Dendritic cell treated with granulocyte-macrophage colony-stimulating factor and Interleukin-4, amounts not matched to agents 40 ng/mL and 50 ng/mL, for 4 days (primary cell): ENCODE results near the gene PLXNA2.

Source experiments
- H3K27ac Mint-ChIP-seq: one replicate; pipeline ENCODE4 v1.8.0; 2022; ENCODE audit warnings: mild to moderate bottlenecking, mixed read lengths
- H3K27me3 Mint-ChIP-seq: one replicate; pipeline ENCODE4 v1.8.0; 2022; ENCODE audit warnings: mild to moderate bottlenecking, mixed read lengths
- H3K36me3 Mint-ChIP-seq: one replicate; pipeline ENCODE4 v1.8.0; 2022; ENCODE audit warnings: low read depth, mixed read lengths
- H3K4me1 Mint-ChIP-seq: one replicate; pipeline ENCODE4 v1.8.0; 2022; ENCODE audit warnings: low read depth, mixed read lengths
- H3K4me3 Mint-ChIP-seq: one replicate; pipeline ENCODE4 v1.8.0; 2022; ENCODE audit warnings: mild to moderate bottlenecking, moderate library complexity, mixed read lengths
- H3K9me3 Mint-ChIP-seq: one replicate; pipeline ENCODE4 v1.8.0; 2022; ENCODE audit warnings: mixed read lengths
- intact Hi-C: fragments of 100-400 bp; cut with micrococcal nuclease; formaldehyde crosslinking; loops from one replicate; pipeline ENCODE4 v1.15.0; 2022

PLXNA2 gene

GRCh38 chr1:208242146-208242545 is 2.0 kb downstream of the PLXNA2 start:
- Mint-ChIP-seq H3K9me3 (no peaks in the 10 kb centered on the region), H3K36me3 (peaks cover 8% of the 10 kb centered on the region), H3K27ac (no peak overlapping the region), H3K27me3 (peaks cover 59% of the 10 kb centered on the region), H3K4me1 (peaks cover 45% of the 10 kb centered on the region), H3K4me3 (no peak overlapping the region)
- intact Hi-C loops, result no loop called here

GRCh38 chr1:208241512-208241911 is 2.7 kb downstream of the PLXNA2 start:
- peaks cover 46% of the 10 kb centered on the region for H3K4me1 Mint-ChIP-seq
- peaks cover 8% of the 10 kb centered on the region for H3K36me3 Mint-ChIP-seq
- H3K4me3 Mint-ChIP-seq, result no peak overlapping the region
- no peaks in the 10 kb centered on the region for H3K9me3 Mint-ChIP-seq
- H3K27ac Mint-ChIP-seq, result no peak overlapping the region
- H3K27me3 Mint-ChIP-seq, result peaks cover 63% of the 10 kb centered on the region
- intact Hi-C loops, result no loop called here

- H3K9me3 Mint-ChIP-seq, result no peaks in the 10 kb centered on the region
- peaks cover 8% of the 10 kb centered on the region for H3K36me3 Mint-ChIP-seq
- no peak overlapping the region for H3K4me3 Mint-ChIP-seq
- H3K4me1 Mint-ChIP-seq, result peaks cover 53% of the 10 kb centered on the region
- peaks cover 62% of the 10 kb centered on the region for H3K27me3 Mint-ChIP-seq
- no peak overlapping the region for H3K27ac Mint-ChIP-seq
- intact Hi-C loops, result no loop called here
Measured at GRCh38 chr1:208240662-208241355, 3.4 kb downstream of the PLXNA2 start.

- Mint-ChIP-seq H3K4me3 (no peak overlapping the region), H3K4me1 (peaks cover 55% of the 10 kb centered on the region), H3K27ac (no peak overlapping the region), H3K9me3 (no peaks in the 10 kb centered on the region), H3K36me3 (peaks cover 8% of the 10 kb centered on the region), H3K27me3 (peaks cover 61% of the 10 kb centered on the region)
- intact Hi-C loops, result no loop called here
Measured at GRCh38 chr1:208239473-208240381, 4.5 kb downstream of the PLXNA2 start.

GRCh38 chr1:208238710-208239472 is 5.3 kb downstream of the PLXNA2 start:
- intact Hi-C loops, result no loop called here
- H3K4me1 Mint-ChIP-seq, result peaks cover 54% of the 10 kb centered on the region
- no peaks in the 10 kb centered on the region for H3K9me3 Mint-ChIP-seq
- no peak overlapping the region for H3K27ac Mint-ChIP-seq
- peaks cover 4% of the 10 kb centered on the region for H3K36me3 Mint-ChIP-seq
- peaks cover 59% of the 10 kb centered on the region for H3K27me3 Mint-ChIP-seq
- H3K4me3 Mint-ChIP-seq, result no peak overlapping the region

GRCh38 chr1:208237241-208237640 is 6.9 kb downstream of the PLXNA2 start:
- H3K27ac Mint-ChIP-seq, result no peak overlapping the region
- H3K27me3 Mint-ChIP-seq, result peaks cover 52% of the 10 kb centered on the region
- H3K4me3 Mint-ChIP-seq, result no peak overlapping the region
- H3K36me3 Mint-ChIP-seq, result no peaks in the 10 kb centered on the region
- peaks cover 47% of the 10 kb centered on the region for H3K4me1 Mint-ChIP-seq
- intact Hi-C loops, result no loop called here
- H3K9me3 Mint-ChIP-seq, result no peaks in the 10 kb centered on the region

- intact Hi-C loops, result no loop called here
- Mint-ChIP-seq H3K4me3 (no peak overlapping the region), H3K9me3 (no peaks in the 10 kb centered on the region), H3K27me3 (peaks cover 44% of the 10 kb centered on the region), H3K36me3 (no peaks in the 10 kb centered on the region), H3K27ac (peak overlapping the region; percentile 3), H3K4me1 (peaks cover 38% of the 10 kb centered on the region)
Measured at GRCh38 chr1:208235982-208236761, 8.0 kb downstream of the PLXNA2 start.

- H3K27ac Mint-ChIP-seq, result peak overlapping the region; percentile 3
- no peaks in the 10 kb centered on the region for H3K9me3 Mint-ChIP-seq
- intact Hi-C loops, result no loop called here
- peaks cover 43% of the 10 kb centered on the region for H3K27me3 Mint-ChIP-seq
- H3K4me3 Mint-ChIP-seq, result no peak overlapping the region
- no peaks in the 10 kb centered on the region for H3K36me3 Mint-ChIP-seq
- H3K4me1 Mint-ChIP-seq, result peaks cover 38% of the 10 kb centered on the region
Measured at GRCh38 chr1:208235356-208235981, 8.7 kb downstream of the PLXNA2 start.

- H3K27me3 Mint-ChIP-seq, result peaks cover 39% of the 10 kb centered on the region
- peak overlapping the region; percentile 6 for H3K4me3 Mint-ChIP-seq
- no peak overlapping the region for H3K27ac Mint-ChIP-seq
- H3K4me1 Mint-ChIP-seq, result peaks cover 38% of the 10 kb centered on the region
- intact Hi-C loops, result no loop called here
- H3K36me3 Mint-ChIP-seq, result no peaks in the 10 kb centered on the region
- no peaks in the 10 kb centered on the region for H3K9me3 Mint-ChIP-seq
Measured at GRCh38 chr1:208234721-208235120, 9.5 kb downstream of the PLXNA2 start.

- H3K9me3 Mint-ChIP-seq, result no peaks in the 10 kb centered on the region
- intact Hi-C loops, result no loop called here
- H3K4me3 Mint-ChIP-seq, result no peak overlapping the region
- peaks cover 32% of the 10 kb centered on the region for H3K4me1 Mint-ChIP-seq
- H3K27me3 Mint-ChIP-seq, result peaks cover 36% of the 10 kb centered on the region
- H3K36me3 Mint-ChIP-seq, result no peaks in the 10 kb centered on the region
- H3K27ac Mint-ChIP-seq, result peak overlapping the region; percentile 10
Measured at GRCh38 chr1:208233978-208234377, 10.2 kb downstream of the PLXNA2 start.

GRCh38 chr1:208233546-208233945 is 10.6 kb downstream of the PLXNA2 start:
- H3K4me3 Mint-ChIP-seq, result no peak overlapping the region
- peaks cover 40% of the 10 kb centered on the region for H3K27me3 Mint-ChIP-seq
- H3K9me3 Mint-ChIP-seq, result no peaks in the 10 kb centered on the region
- no peaks in the 10 kb centered on the region for H3K36me3 Mint-ChIP-seq
- H3K4me1 Mint-ChIP-seq, result peaks cover 32% of the 10 kb centered on the region
- intact Hi-C loops, result no loop called here
- H3K27ac Mint-ChIP-seq, result peak overlapping the region; percentile 10

GRCh38 chr1:208232662-208233038 is 11.5 kb downstream of the PLXNA2 start:
- H3K27me3 Mint-ChIP-seq, result peaks cover 41% of the 10 kb centered on the region
- no peaks in the 10 kb centered on the region for H3K9me3 Mint-ChIP-seq
- no peak overlapping the region for H3K27ac Mint-ChIP-seq
- peaks cover 41% of the 10 kb centered on the region for H3K4me1 Mint-ChIP-seq
- no peak overlapping the region for H3K4me3 Mint-ChIP-seq
- intact Hi-C loops, result no loop called here
- H3K36me3 Mint-ChIP-seq, result no peaks in the 10 kb centered on the region
